ENCODE results near the gene DHRS7B. TPM values are rescaled to one million over a fixed set of nuclear protein-coding genes. Genes with fewer than 3 reads are reported as not detected.

Gene DHRS7B
- total RNA-seq, 1 donor from 2014 or later, result 20.2 TPM

DNA sequence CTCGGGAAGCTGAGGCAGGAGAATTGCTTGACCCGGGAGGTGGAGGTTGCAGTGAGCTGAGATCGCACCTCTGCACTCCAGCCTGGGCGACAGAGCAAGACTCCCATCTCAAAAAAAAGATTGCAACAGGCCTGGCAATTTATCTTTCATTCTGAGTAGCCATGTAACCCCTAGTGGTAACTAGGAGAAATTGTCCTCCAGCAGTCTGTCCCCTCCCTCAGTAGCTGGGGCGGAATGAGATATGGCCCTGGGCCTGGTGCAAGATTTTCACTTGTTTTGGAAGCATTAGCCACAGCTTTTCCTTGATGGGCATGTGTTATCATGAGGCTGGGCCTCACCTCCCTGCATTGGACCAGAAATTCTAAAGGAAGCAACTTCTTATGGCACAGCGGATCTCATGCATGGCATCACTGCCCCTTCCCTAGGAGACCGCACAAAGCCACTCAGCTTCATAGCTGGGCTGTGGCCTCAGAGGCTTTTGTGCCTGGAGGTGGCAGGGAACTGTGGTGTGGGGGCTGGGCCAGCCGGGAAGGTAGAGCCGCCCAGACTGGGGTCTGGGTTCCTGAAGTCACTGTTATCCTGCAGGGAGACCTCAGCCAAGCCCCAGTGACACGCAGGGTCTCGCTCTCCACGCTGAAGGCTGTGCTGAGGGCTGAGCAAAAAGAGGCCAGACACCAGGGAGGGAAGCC, 113.1 kb downstream of the DHRS7B start:
- no peak for DNase-seq (ENCODE audit: low spot score)

GRCh38 chr17:21240369-21241055, 113.7 kb downstream of the DHRS7B start:
- no peak for DNase-seq (ENCODE audit: low spot score)

Other genes with a start within 250 kb of the DHRS7B start
- 245 TPM for gene USP22, start 84.0 kb upstream of the DHRS7B start, total RNA-seq
- 20.4 TPM for gene TMEM11, start 87.2 kb downstream of the DHRS7B start, total RNA-seq
- 5.6 TPM for gene NATD1, start 126.4 kb downstream of the DHRS7B start, total RNA-seq
- 55.2 TPM for gene MAP2K3, start 157.7 kb downstream of the DHRS7B start, total RNA-seq
- gene KCNJ12, start 249.4 kb downstream of the DHRS7B start, total RNA-seq, result 1.6 TPM

Measured in ureter (tissue), 1 donor.